KOPT-K1 (cell line): ENCODE results near the gene PAX1.

Source experiments
- H3K27ac ChIP-seq: fragments of 200-600 bp; sonication (generic); 2 replicates; pipeline ENCODE4 v1.5.1; 2016; ENCODE audit warnings: antibody characterized with exemption, mild to moderate bottlenecking, low read depth, low read length; ENCODE audit not compliant: poor library complexity, severe bottlenecking
- H3K36me3 ChIP-seq: fragments of 200-600 bp; sonication (generic); 2 replicates; pipeline ENCODE4 v1.5.1; 2017; ENCODE audit warnings: antibody characterized with exemption, mild to moderate bottlenecking, low read length, moderate library complexity; ENCODE audit not compliant: insufficient read depth
- H3K9me3 ChIP-seq: fragments of 200-600 bp; sonication (generic); 2 replicates; pipeline ENCODE4 v1.5.1; 2017; ENCODE audit warnings: antibody characterized with exemption, low read length, mild to moderate bottlenecking; ENCODE audit not compliant: insufficient read depth, poor library complexity, severe bottlenecking

Gene PAX1

DNA sequence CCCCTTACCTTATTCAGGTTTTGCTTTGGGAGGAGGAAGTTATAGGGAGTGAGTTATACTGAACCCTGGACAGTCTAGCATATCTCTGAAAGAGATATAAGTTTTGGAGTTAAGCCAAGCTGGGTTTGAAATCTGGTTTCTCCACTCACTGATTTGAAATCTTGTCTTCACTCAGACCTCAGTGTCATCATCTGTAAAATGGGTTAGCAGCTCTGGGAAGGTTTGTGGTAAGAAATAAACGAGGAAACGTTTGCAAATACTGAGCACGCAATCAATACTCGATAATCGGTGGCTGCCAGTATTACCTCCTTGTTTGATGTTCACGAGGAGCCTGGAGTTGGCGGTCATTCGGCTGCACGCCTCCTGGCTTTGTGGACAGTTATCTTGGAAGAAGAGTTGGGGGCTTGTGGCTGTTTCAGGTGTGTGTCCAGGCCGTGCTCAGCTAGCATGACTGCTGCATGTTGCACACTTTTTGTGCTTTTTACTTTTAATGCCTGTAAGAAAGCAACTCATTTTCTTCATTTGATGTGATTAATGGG is 61.8 kb downstream of the PAX1 start:
- Histone ChIP-seq H3K27ac (no peak overlapping the region), H3K36me3 (no peaks in the 10 kb centered on the region), H3K9me3 (no peaks in the 10 kb centered on the region)

DNA sequence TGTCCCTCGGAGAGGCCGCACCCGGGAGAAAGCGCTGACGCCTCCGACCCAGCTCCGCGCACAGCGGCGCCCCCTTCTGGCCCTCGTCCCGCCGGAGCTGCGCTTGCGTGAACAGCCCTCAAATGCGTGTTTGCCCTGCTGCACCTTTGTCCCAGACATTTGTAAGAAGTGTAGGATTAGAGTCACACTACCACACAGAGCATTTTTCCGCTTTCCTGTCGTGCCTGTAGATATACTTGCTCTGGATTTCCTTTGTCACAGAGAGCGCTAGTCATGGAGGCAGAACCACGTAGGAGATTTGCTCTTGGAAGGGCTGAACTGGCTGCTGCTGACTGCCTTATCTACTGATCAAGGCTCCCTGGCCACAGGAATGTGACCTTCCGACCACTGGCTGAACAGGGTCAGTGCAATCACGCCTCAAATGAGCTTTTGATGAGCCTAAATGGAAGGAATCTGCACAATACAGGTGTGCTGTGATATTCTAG is 62.3 kb downstream of the PAX1 start:
- H3K36me3 ChIP-seq, result no peaks in the 10 kb centered on the region
- H3K27ac ChIP-seq, result no peak overlapping the region
- no peaks in the 10 kb centered on the region for H3K9me3 ChIP-seq
